GM18508 (cell line): ENCODE results near the gene ZNF185.

ENCODE experiments used
- ATAC-seq: cut with Tn5 transposase; IDR thresholded peaks from one replicate; pipeline ENCODE4 v1.9.1; 2021; ENCODE audit warnings: moderate number of reproducible peaks; ENCODE audit not compliant: insufficient read depth, unreplicated experiment

Gene ZNF185

GRCh38 chrX:152945021-152945979 is 47.4 kb downstream of the ZNF185 start:
- ATAC-seq, result no peak

DNA sequence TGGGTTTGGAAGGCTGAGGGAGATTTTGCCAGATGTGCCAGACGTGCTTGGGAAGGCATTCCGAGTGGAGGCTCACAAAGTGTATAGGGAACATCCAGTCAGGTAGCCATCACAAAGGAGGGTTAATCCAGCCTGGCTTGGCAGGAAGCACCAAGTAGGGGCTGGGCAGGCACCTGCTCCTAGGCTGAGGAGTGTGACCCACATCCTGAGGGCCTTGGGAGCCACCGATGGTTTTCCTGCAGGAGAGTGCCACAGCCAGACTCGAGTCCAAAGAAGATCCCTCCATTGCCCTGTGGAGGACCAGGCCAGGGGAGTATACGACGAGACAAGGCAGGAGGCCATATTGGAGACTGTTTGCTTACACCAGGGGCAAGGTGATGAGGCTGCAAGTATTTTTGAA is 48.8 kb downstream of the ZNF185 start:
- no peak for ATAC-seq
